Activated CD4-positive, alpha-beta T cell treated with anti-CD3 and anti-CD28 coated beads for 4 hours (primary cell): ENCODE results near the gene LRP2BP.
"Not testable (repeated sequence)": the region's sequence is repeated elsewhere in the genome, so short reads cannot be mapped to it uniquely, and the experiment has no call there.

Experiments
- DNase-seq, 2 donors: peaks; one replicate each; pipeline ENCODE4 v3.0.0-alpha.2; 2020

The LRP2BP gene

DNA sequence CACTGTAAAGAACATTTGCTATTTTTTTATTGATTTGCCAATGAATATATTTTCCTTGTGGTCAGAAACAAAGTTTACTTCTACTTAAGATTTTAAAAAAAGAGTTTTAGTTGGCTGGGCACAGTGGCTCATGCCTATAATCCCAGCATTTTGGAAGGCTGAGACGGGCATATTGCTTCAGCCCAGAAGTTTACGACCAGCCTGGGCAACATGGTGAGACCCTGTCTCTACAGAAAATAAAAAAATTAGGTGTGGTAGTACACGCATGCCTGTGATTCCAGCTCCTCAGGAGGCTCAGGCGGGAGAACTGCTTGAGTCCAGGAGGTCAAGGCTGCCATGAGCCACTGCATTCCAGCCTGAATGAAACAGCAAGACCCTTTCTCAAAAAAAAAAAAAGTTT is 36.8 kb downstream of the LRP2BP start:
- DNase-seq: no peak

DNA sequence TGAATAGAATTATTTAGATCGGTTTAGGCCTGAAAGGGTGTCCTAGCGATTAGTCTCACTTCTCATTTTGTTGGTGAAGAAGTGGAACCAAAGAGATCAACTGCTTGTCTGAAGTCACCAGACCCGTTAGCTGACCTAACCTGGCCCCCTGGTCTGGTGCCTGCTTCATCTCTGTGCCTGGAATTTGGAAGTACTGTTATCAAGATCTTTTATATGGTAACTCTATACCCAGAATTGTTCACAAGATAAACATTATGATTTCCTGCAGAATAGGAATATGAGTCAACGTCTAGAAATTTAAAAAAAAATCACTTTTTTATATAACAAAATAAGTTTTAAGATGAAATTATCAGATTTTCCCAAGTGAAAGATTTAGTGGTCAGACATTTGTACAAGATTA is 37.2 kb downstream of the LRP2BP start:
- no peak for DNase-seq

GRCh38 chr4:185357733-185358440 is 37.8 kb downstream of the LRP2BP start:
- DNase-seq: no peak

- DNase-seq: no peak
Measured at GRCh38 chr4:185357211-185357610, 38.5 kb downstream of the LRP2BP start.

DNA sequence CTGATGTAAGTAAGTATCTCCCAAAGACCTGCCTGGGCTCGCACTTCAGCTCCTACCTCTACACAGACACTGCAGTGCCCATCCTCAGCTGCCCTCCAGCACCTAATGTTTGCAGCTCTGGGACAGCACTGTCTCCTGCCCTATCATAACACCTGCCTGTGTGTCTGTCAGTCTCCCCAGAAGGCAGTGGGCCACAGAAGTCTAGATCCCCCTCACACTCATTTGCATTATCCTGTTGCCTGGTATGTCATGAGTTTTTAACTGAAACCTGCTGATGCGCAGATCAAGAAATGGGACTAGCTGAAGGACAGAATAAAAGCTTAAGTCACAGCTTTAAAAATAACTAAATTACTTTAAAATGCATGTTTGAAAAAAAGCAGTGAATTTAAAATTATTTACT is 43.0 kb downstream of the LRP2BP start:
- no peak for DNase-seq

DNA sequence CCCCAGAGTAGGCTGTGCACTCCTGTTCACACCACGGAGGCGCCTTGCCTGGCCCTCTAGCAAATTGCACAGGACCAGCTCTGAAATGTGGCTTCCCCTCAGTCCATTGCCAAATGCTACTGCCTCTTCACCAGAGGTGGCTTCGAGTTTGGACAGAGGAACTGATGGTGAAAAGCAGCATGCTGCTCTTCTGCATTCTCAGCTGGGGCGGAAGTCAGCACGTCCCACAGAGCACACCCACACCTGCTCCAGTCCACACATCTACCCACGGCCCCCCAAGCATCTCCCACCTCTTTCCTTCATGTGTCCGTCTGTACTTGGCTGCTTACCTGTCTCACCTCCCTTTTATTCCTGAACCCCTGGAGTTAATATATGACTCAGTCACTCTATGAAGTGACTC is 43.5 kb downstream of the LRP2BP start:
- no peak for DNase-seq

GRCh38 chr4:185351691-185352090 is 44.0 kb downstream of the LRP2BP start:
- no peak for DNase-seq

DNA sequence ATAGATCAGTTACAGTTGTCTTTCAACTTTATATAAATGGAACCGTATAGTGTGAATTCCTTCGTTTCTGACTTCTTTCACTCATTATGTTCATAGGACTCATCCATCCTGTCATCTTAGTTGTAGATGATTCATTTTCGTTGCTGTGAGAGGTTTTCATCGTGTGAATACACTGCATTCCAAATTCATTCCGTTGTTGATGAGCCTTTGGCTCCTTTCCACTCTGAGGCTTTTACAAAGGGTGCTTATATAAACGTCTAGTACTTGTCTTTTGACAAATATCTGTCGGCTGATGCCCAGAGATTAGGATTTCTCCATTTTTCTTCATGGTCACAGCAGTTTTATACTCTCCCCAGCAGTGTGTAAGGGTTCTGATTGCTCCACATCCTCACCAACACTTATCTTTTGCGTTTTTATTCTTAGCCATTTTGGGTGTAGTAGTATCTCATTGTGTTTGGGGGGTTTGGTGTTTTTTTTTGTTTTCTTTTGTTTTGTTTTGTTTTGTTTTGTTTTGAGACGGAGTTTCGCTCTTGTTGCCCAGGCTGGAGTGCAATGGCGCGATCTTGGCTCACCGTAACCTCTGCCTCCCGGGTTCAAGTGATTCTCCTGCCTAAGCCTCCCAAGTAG is 48.6 kb downstream of the LRP2BP start:
- no peak for DNase-seq

DNA sequence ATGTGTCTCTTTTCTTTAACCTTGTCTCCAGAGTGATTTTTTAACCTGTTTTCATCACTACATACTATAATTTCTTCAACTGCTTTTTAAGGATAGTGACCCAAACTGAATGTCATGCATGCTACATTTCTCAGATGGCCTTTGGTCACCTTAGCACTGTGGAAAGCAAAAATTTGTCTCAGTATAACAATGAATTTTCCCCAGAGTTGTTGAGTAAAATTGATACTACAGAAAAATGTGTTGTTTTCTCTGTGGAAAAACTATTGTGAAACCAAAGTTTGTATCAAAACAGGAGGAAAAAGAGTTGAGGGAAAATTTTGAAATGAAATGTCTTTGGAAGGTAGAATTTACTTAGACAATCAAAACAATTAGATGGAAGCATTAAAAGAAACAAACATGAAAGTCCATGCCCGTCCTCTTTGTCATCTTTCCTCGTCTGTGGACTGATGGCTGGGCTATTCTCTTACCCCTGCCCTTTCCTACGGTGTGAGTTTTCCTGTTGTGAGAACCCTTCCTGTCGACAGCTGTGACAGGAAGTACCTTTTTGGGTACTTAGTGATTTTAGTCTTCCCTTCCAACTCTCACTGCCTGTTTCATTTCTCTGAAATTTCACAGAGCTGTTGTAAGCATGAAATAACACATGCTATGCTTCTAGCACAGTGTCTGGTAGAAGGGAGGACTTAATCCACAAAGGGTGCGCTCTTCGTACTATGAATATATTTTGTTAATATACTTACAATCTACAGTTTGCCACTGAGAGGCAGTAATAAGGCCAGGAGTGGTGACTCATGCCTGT is 50.8 kb downstream of the LRP2BP start:
- DNase-seq: no peak

GRCh38 chr4:185343726-185344581 is 51.8 kb downstream of the LRP2BP start:
- no peak for DNase-seq

GRCh38 chr4:185341841-185342240 is 53.9 kb downstream of the LRP2BP start:
- no peak for DNase-seq

- no peak for DNase-seq
Measured at GRCh38 chr4:185341377-185341776, 54.3 kb downstream of the LRP2BP start.

GRCh38 chr4:185339941-185340340 is 55.8 kb downstream of the LRP2BP start:
- no peak for DNase-seq

DNA sequence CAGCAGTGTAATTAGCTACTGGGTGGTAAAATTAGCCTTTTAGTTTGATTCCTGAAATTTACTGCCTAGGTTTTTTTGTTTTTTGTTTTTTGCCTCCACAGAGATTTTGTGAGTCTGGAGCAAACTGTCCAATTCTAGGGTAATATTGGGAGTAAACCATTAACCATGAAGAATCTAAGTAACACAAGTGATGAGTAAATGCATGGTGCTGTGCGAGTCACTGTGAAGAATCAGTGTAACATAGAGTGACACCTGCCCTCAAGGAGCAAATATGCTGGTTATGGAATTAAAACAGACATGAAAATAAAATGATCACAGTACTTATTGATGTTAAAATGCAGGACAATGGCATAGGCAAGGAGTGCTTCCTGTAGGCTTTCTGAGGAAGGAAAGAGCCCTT is 60.1 kb downstream of the LRP2BP start:
- no peak for DNase-seq

DNA sequence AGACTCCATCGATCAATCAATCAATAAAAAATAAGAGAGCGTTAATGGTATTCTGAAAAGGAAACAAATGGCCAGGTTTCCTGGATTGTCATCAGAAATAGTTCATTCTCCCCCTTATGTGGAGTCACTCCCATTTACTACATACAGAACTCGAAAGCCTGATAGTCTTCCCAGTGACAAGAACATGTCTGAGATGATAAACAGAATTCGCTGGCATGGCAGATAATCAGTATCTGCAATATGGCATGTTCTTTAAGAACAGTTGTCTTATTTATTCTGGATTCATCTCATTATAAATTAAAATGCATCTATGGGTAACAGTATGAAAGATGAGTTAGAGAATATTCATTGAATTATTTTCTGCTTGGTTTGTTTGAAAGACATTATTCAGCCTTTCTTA is 61.4 kb downstream of the LRP2BP start:
- DNase-seq: no peak

GRCh38 chr4:185332575-185333464 is 62.9 kb downstream of the LRP2BP start:
- no peak for DNase-seq

- DNase-seq: not testable (repeated sequence)
Measured at GRCh38 chr4:185329879-185330510, 65.7 kb downstream of the LRP2BP start.

DNA sequence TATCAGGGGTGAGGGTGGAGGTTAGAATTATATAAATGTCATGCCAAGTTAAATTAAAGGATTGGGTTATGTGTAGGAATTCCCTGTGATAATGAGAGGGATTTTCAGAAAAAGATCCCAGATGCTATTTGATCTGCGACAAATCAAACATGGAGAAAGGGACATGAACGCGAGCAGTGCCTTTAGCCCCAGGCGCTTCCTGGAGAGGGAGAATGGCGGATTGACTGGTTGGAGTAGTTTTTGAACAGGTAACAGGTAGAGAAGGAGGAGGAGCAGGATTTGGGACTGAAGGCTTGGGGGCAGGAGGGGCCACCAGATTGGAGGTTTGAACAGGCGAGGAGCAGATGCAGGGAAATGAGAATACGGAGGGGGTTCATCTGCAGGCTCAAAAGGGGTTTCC is 67.1 kb downstream of the LRP2BP start:
- no peak for DNase-seq

GRCh38 chr4:185325721-185326120 is 70.0 kb downstream of the LRP2BP start:
- DNase-seq: not testable (repeated sequence)

GRCh38 chr4:185324361-185324760 is 71.4 kb downstream of the LRP2BP start:
- not testable (repeated sequence) for DNase-seq

GRCh38 chr4:185323606-185324005 is 72.1 kb downstream of the LRP2BP start:
- DNase-seq: no peak
